HG03097 (cell line): ENCODE data around the gene RAB5B.
"Not testable (repeated sequence)": the region's sequence is repeated elsewhere in the genome, so short reads cannot be mapped to it uniquely, and the experiment has no call there.

Experiments used
- ATAC-seq: cut with Tn5 transposase; IDR thresholded peaks from one replicate; pipeline ENCODE4 v1.9.1; 2021; ENCODE audit not compliant: unreplicated experiment, low FRiP score

Gene RAB5B

GRCh38 chr12:55982319-55982936 is 8.6 kb downstream of the RAB5B start:
- ATAC-seq, result no peak

GRCh38 chr12:55983232-55983842 is 9.5 kb downstream of the RAB5B start:
- ATAC-seq, result no peak

GRCh38 chr12:55984861-55985260 is 11.0 kb downstream of the RAB5B start:
- no peak for ATAC-seq

- no peak for ATAC-seq
Observed at GRCh38 chr12:55985341-55985740, 11.5 kb downstream of the RAB5B start.

GRCh38 chr12:55985976-55986375 is 12.1 kb downstream of the RAB5B start:
- ATAC-seq, result not testable (repeated sequence)

- ATAC-seq, result no peak
Observed at GRCh38 chr12:55991110-55991509, 17.2 kb downstream of the RAB5B start.

GRCh38 chr12:55993230-55993853 is 19.5 kb downstream of the RAB5B start:
- ATAC-seq, result no peak

GRCh38 chr12:55995366-55995765 is 21.5 kb downstream of the RAB5B start:
- no peak for ATAC-seq

- ATAC-seq, result no peak
Observed at GRCh38 chr12:55996201-55996714, 22.4 kb downstream of the RAB5B start.

- ATAC-seq, result peak; percentile 98
Observed at GRCh38 chr12:55996715-55997534, 23.0 kb downstream of the RAB5B start, which contains the start of gene SUOX. Gene SUOX (plus strand): TSS chr12:55997276. CDS start chr12:56002222, 4,946 bp downstream.

GRCh38 chr12:55997535-55997859 is 23.6 kb downstream of the RAB5B start:
- ATAC-seq, result no peak

- not testable (repeated sequence) for ATAC-seq
Observed at GRCh38 chr12:55999522-55999921, 25.6 kb downstream of the RAB5B start.

GRCh38 chr12:55999999-56000540 is 26.2 kb downstream of the RAB5B start:
- not testable (repeated sequence) for ATAC-seq

- ATAC-seq, result no peak
Observed at GRCh38 chr12:56001487-56002100, 27.7 kb downstream of the RAB5B start.

- not testable (repeated sequence) for ATAC-seq
Observed at GRCh38 chr12:56003376-56003775, 29.5 kb downstream of the RAB5B start.

GRCh38 chr12:56004211-56004610 is 30.3 kb downstream of the RAB5B start:
- ATAC-seq, result no peak

GRCh38 chr12:56007564-56008559 is 34.0 kb downstream of the RAB5B start:
- ATAC-seq, result no peak

GRCh38 chr12:56010111-56010570 is 36.3 kb downstream of the RAB5B start:
- no peak for ATAC-seq

GRCh38 chr12:56011509-56012090 is 37.7 kb downstream of the RAB5B start:
- no peak for ATAC-seq
